CD4-positive, alpha-beta T cell (primary cell): ENCODE results near the gene DEFB114. TPM values are rescaled to one million over a fixed set of nuclear protein-coding genes. Genes with fewer than 3 reads are reported as not detected.

Experiments used
- ATAC-seq: fragments of 200-7000 bp; cut with Tn5 transposase; one replicate; pipeline ENCODE4 v1.10.0; 2022; ENCODE audit warnings: mild to moderate bottlenecking; ENCODE audit not compliant: poor library complexity
- CTCF ChIA-PET: fragments of 350-600 bp; sonication (Branson Sonifier 250); formaldehyde crosslinking; loops from one replicate; lab custom pipeline; 2021; ENCODE audit warnings: antibody characterized with exemption, inconsistent platforms; lab: Charles Lee
- POLR2A ChIA-PET: fragments of 350-600 bp; sonication (Branson Sonifier 250); formaldehyde crosslinking; loops from one replicate; lab custom pipeline; 2021; ENCODE audit warnings: antibody characterized with exemption, inconsistent platforms; lab: Charles Lee
- DNase-seq, 14 experiments: peaks; one replicate each; pipeline ENCODE4 v3.0.0-alpha.2; 2013 to 2020; ENCODE audit warnings: mixed read lengths in 2 of 14
- H3K27ac ChIP-seq, 2 donors: one replicate each; pipeline versions ENCODE4 v1.5.1 to v1.7.0; 2013; ENCODE audit warnings: low read length in 2 of 2, low read depth in 1 of 2, mild to moderate bottlenecking in 1 of 2
- H3K27me3 ChIP-seq, 2 experiments: 1 replicate in 1 of 2; 2 replicates in 1 of 2; pipeline versions ENCODE4 v1.6.1 to v1.7.0; 2013; ENCODE audit warnings: low read length in 2 of 2, control low read depth in 1 of 2, mild to moderate bottlenecking in 1 of 2, moderate library complexity in 1 of 2; ENCODE audit not compliant: insufficient read depth in 2 of 2, control insufficient read depth in 1 of 2
- H3K36me3 ChIP-seq: one replicate; pipeline ENCODE4 v1.6.1; 2013; ENCODE audit warnings: low read length, control low read depth; ENCODE audit not compliant: insufficient read depth
- H3K4me1 ChIP-seq: one replicate; pipeline ENCODE4 v1.6.1; 2013; ENCODE audit warnings: low read length, control low read depth; ENCODE audit not compliant: insufficient read depth
- H3K4me3 ChIP-seq: one replicate; pipeline ENCODE4 v1.5.1; 2013; ENCODE audit warnings: mild to moderate bottlenecking, low read length, moderate library complexity
- H3K9me3 ChIP-seq, 2 experiments: 1 replicate in 1 of 2; 2 replicates in 1 of 2; pipeline versions ENCODE4 v1.6.1 to v1.7.0; 2013; ENCODE audit warnings: low read length in 2 of 2, mild to moderate bottlenecking in 2 of 2, control low read depth in 1 of 2, moderate library complexity in 1 of 2; ENCODE audit not compliant: control insufficient read depth in 1 of 2, insufficient read depth in 1 of 2
- H3K27ac Mint-ChIP-seq: one replicate; pipeline ENCODE4 v1.8.0; 2020; ENCODE audit warnings: mixed read lengths
- H3K27me3 Mint-ChIP-seq: one replicate; pipeline ENCODE4 v1.8.0; 2021; ENCODE audit warnings: mixed read lengths
- H3K36me3 Mint-ChIP-seq: one replicate; pipeline ENCODE4 v1.8.0; 2021; ENCODE audit warnings: low read depth, mixed read lengths
- H3K4me1 Mint-ChIP-seq: one replicate; pipeline ENCODE4 v1.8.0; 2021; ENCODE audit warnings: low read depth, mixed read lengths
- H3K4me3 Mint-ChIP-seq: one replicate; pipeline ENCODE4 v1.8.0; 2020; ENCODE audit warnings: mild to moderate bottlenecking, mixed read lengths
- H3K9me3 Mint-ChIP-seq: one replicate; pipeline ENCODE4 v1.8.0; 2020; ENCODE audit warnings: mixed read lengths
- intact Hi-C, 2 experiments: fragments of 100-400 bp; cut with DNase I in 1 of 2; cut with micrococcal nuclease in 1 of 2; formaldehyde crosslinking; loops; one replicate each; pipeline versions ENCODE4 v1.15.1 to v1.9.0; 2023 to 2025; cut with DNase I, micrococcal nuclease
- total RNA-seq, 174 experiments: library from RNA in 2 of 174; stranded (reverse) in 2 of 174; gene quantifications; one replicate each; pipeline ENCODE4 v1.2.3 and lab custom pipeline; 2021 to 2026
- TF ChIP-seq, protein P1 (sequence below): fragments of 200-600 bp; IDR thresholded peaks from one replicate; pipeline ENCODE4 v1.8.0; 2022; ENCODE audit warnings: antibody characterized with exemption, mild to moderate bottlenecking

The DEFB114 gene
- total RNA-seq, 2 experiments from 2014 or later: not detected

DNA sequence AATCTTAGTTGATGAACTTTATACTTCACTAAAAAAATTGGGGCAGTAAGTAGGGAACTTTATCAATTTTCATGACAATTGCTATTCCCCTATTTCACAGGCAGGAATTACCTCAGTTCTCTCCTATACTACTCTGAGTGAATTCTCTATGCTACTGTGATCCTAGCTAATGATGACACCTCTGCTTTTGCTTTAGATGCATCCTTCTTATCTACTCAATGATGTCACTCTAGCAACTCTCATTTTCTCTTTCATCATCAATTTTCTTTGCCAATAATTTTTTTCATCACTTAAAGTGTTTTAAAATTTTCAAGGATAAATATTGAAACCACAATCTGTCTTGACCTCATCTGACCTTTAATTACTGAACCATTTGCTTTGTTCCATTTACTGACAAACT lies 8.1 kb downstream of the DEFB114 start:
- H3K4me3 ChIP-seq: no peak overlapping the region
- intact Hi-C loops: no loop called here
- H3K27me3 Mint-ChIP-seq: no peaks in the 10 kb centered on the region
- no peak overlapping the region for H3K27ac Mint-ChIP-seq
- H3K9me3 ChIP-seq: no peaks in the 10 kb centered on the region
- no peaks in the 10 kb centered on the region for H3K36me3 ChIP-seq
- no peaks in the 10 kb centered on the region for H3K4me1 Mint-ChIP-seq
- no peak for DNase-seq
- ATAC-seq: no peak
- no peaks in the 10 kb centered on the region for H3K4me1 ChIP-seq
- no peak overlapping the region for H3K27ac ChIP-seq
- TF ChIP-seq, protein P1, sequence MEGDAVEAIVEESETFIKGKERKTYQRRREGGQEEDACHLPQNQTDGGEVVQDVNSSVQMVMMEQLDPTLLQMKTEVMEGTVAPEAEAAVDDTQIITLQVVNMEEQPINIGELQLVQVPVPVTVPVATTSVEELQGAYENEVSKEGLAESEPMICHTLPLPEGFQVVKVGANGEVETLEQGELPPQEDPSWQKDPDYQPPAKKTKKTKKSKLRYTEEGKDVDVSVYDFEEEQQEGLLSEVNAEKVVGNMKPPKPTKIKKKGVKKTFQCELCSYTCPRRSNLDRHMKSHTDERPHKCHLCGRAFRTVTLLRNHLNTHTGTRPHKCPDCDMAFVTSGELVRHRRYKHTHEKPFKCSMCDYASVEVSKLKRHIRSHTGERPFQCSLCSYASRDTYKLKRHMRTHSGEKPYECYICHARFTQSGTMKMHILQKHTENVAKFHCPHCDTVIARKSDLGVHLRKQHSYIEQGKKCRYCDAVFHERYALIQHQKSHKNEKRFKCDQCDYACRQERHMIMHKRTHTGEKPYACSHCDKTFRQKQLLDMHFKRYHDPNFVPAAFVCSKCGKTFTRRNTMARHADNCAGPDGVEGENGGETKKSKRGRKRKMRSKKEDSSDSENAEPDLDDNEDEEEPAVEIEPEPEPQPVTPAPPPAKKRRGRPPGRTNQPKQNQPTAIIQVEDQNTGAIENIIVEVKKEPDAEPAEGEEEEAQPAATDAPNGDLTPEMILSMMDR: no peak
- ChIA-PET POLR2A (no interaction called here), CTCF (no interaction called here)
- no peaks in the 10 kb centered on the region for H3K9me3 Mint-ChIP-seq
- no peaks in the 10 kb centered on the region for H3K36me3 Mint-ChIP-seq
- no peak overlapping the region for H3K4me3 Mint-ChIP-seq
- H3K27me3 ChIP-seq: no peaks in the 10 kb centered on the region

DNA sequence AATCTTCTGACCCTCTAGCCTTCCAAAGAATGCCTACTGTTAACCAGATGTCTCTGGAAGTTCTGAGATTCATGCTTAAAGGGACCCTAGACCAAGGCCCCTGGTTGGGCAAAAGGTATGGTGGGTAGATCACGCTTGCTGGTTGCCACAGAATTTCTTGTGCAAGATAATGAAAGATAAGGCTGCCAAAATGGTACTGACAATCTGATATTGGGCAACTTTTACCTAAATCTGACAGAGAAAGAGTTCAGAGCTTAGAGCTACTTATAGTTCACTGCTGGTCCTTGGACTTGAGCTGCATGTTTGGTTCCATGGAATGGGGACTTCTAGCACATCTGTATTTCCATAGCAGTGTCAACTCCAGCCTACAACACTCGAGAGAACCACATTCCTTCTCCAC lies 12.0 kb downstream of the DEFB114 start:
- Mint-ChIP-seq H3K36me3 (no peaks in the 10 kb centered on the region), H3K27me3 (no peaks in the 10 kb centered on the region), H3K9me3 (no peaks in the 10 kb centered on the region), H3K27ac (no peak overlapping the region), H3K4me1 (no peaks in the 10 kb centered on the region), H3K4me3 (no peak overlapping the region)
- H3K4me3 ChIP-seq: no peak overlapping the region
- DNase-seq: no peak
- no peaks in the 10 kb centered on the region for H3K36me3 ChIP-seq
- intact Hi-C loops: no loop called here
- H3K4me1 ChIP-seq: no peaks in the 10 kb centered on the region
- H3K27me3 ChIP-seq: no peaks in the 10 kb centered on the region
- TF ChIP-seq, protein P1: no peak
- peaks cover 0 to 6% of the 10 kb centered on the region in 2 experiments for H3K9me3 ChIP-seq
- ChIA-PET CTCF (no interaction called here), POLR2A (no interaction called here)
- H3K27ac ChIP-seq: no peak overlapping the region
- ATAC-seq: no peak

DNA sequence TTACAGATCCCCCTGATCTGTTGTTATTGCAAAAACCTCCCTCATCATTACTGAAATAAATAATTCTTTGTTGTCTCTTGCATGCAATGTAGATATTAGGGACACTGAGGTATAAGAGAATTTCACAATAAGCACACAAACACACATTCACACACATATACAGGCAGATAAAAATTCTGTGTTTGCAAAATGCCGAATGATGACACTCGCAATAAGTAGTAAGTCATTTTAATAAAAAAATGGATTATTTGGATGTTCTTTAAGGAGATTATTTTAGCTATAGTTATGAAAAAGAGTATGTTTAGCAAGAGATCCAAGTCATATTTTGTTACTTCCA lies 13.6 kb downstream of the DEFB114 start:
- intact Hi-C loops: no loop called here
- H3K4me1 Mint-ChIP-seq: no peaks in the 10 kb centered on the region
- H3K36me3 ChIP-seq: no peaks in the 10 kb centered on the region
- H3K36me3 Mint-ChIP-seq: no peaks in the 10 kb centered on the region
- ATAC-seq (no peak), DNase-seq (no peak)
- peaks cover 8% of the 10 kb centered on the region for H3K9me3 Mint-ChIP-seq
- H3K4me3 ChIP-seq: no peak overlapping the region
- peaks cover 0 to 6% of the 10 kb centered on the region in 2 experiments for H3K9me3 ChIP-seq
- H3K27ac ChIP-seq: no peak overlapping the region
- no peak overlapping the region for H3K27ac Mint-ChIP-seq
- no peaks in the 10 kb centered on the region for H3K27me3 Mint-ChIP-seq
- ChIA-PET POLR2A (no interaction called here), CTCF (no interaction called here)
- H3K27me3 ChIP-seq: no peaks in the 10 kb centered on the region
- TF ChIP-seq, protein P1: no peak
- H3K4me1 ChIP-seq: no peaks in the 10 kb centered on the region
- H3K4me3 Mint-ChIP-seq: no peak overlapping the region
